ENCODE measurements around the gene TCERG1.

TCERG1 gene

GRCh38 chr5:146446861-146447733 lies at the start of gene TCERG1:
Gene TCERG1, plus strand, starts transcription at chr5:146447333. Its CDS starts 17 bp downstream, at chr5:146447350.
- 0 out of 2 replicates have a peak, but pooled peaks have one; percentile 30 for TF ChIP-seq FOXM1 (IDR thresholded peaks at IDR 0.05; ENCODE audit: borderline replicate concordance, low read depth)
- peak; percentile 44; the same call in 1 of the 2 replicates for TF ChIP-seq TCF12 (IDR thresholded peaks at IDR 0.05; ENCODE audit: low read depth)
- TF ChIP-seq MAX (IDR thresholded peaks at IDR 0.05): peak; percentile 99
- no peak for TF ChIP-seq ZBTB7A (IDR thresholded peaks at IDR 0.05; ENCODE audit: low read depth)
- TF ChIP-seq EGR1 (IDR thresholded peaks at IDR 0.05): peak; percentile 42; the same call in 1 of the 2 replicates
- TF ChIP-seq EP300 (IDR thresholded peaks at IDR 0.05; ENCODE audit: borderline replicate concordance): no peak
- TF ChIP-seq RAD21 (IDR thresholded peaks at IDR 0.05; ENCODE audit: low read depth): no peak
- peak; percentile 31; the same call in 1 of the 2 replicates for TF ChIP-seq TEAD4 (IDR thresholded peaks at IDR 0.05)
- TF ChIP-seq NFIC (IDR thresholded peaks at IDR 0.05): no peak
- no peak for TF ChIP-seq CEBPB (IDR thresholded peaks at IDR 0.05)
- peak; percentile 94 for TF ChIP-seq YY1 (IDR thresholded peaks at IDR 0.05; ENCODE audit: low read depth)
- TF ChIP-seq REST (IDR thresholded peaks at IDR 0.05; ENCODE audit: low read depth): no peak
- TF ChIP-seq USF1 (IDR thresholded peaks at IDR 0.05): peak; percentile 89
- TF ChIP-seq TAF1 (IDR thresholded peaks at IDR 0.05; ENCODE audit: low read depth): peak; percentile 95
- TF ChIP-seq CREB1 (IDR thresholded peaks at IDR 0.05; ENCODE audit: low read depth): peak; percentile 61; the same call in 1 of the 2 replicates

- TF ChIP-seq RAD21 (IDR thresholded peaks at IDR 0.05; ENCODE audit: low read depth): no peak
- TF ChIP-seq USF1 (IDR thresholded peaks at IDR 0.05): no peak
- no peak for TF ChIP-seq FOXM1 (IDR thresholded peaks at IDR 0.05; ENCODE audit: borderline replicate concordance, low read depth)
- no peak for TF ChIP-seq REST (IDR thresholded peaks at IDR 0.05; ENCODE audit: low read depth)
- no peak for TF ChIP-seq MAX (IDR thresholded peaks at IDR 0.05)
- TF ChIP-seq EGR1 (IDR thresholded peaks at IDR 0.05): no peak
- TF ChIP-seq TAF1 (IDR thresholded peaks at IDR 0.05; ENCODE audit: low read depth): no peak
- no peak for TF ChIP-seq CEBPB (IDR thresholded peaks at IDR 0.05)
- no peak for TF ChIP-seq TEAD4 (IDR thresholded peaks at IDR 0.05)
- no peak for TF ChIP-seq ZBTB7A (IDR thresholded peaks at IDR 0.05; ENCODE audit: low read depth)
- TF ChIP-seq CREB1 (IDR thresholded peaks at IDR 0.05; ENCODE audit: low read depth): no peak
Observed at GRCh38 chr5:146398826-146399225, 48.3 kb upstream of the TCERG1 start.

- TF ChIP-seq CREB1 (IDR thresholded peaks at IDR 0.05; ENCODE audit: low read depth) (no peak), YY1 (IDR thresholded peaks at IDR 0.05; ENCODE audit: low read depth) (no peak), EGR1 (IDR thresholded peaks at IDR 0.05) (no peak), TEAD4 (IDR thresholded peaks at IDR 0.05) (no peak), EP300 (IDR thresholded peaks at IDR 0.05; ENCODE audit: borderline replicate concordance) (no peak), TAF1 (IDR thresholded peaks at IDR 0.05; ENCODE audit: low read depth) (no peak), RAD21 (IDR thresholded peaks at IDR 0.05; ENCODE audit: low read depth) (no peak), NFIC (IDR thresholded peaks at IDR 0.05) (no peak), USF1 (IDR thresholded peaks at IDR 0.05) (no peak), FOXM1 (IDR thresholded peaks at IDR 0.05; ENCODE audit: borderline replicate concordance, low read depth) (no peak), REST (IDR thresholded peaks at IDR 0.05; ENCODE audit: low read depth) (no peak), ZBTB7A (IDR thresholded peaks at IDR 0.05; ENCODE audit: low read depth) (no peak), MAX (IDR thresholded peaks at IDR 0.05) (no peak), TCF12 (IDR thresholded peaks at IDR 0.05; ENCODE audit: low read depth) (no peak), CEBPB (IDR thresholded peaks at IDR 0.05) (no peak)
Observed at GRCh38 chr5:146399481-146399880, 47.7 kb upstream of the TCERG1 start.

Data from Ishikawa (cell line).